ENCODE measurements around the gene SRC. TPM values are rescaled to one million over a fixed set of nuclear protein-coding genes. Genes with fewer than 3 reads are reported as not detected.

SRC gene
- total RNA-seq, 2 donors from 2014 or later: 102 to 123 TPM

DNA sequence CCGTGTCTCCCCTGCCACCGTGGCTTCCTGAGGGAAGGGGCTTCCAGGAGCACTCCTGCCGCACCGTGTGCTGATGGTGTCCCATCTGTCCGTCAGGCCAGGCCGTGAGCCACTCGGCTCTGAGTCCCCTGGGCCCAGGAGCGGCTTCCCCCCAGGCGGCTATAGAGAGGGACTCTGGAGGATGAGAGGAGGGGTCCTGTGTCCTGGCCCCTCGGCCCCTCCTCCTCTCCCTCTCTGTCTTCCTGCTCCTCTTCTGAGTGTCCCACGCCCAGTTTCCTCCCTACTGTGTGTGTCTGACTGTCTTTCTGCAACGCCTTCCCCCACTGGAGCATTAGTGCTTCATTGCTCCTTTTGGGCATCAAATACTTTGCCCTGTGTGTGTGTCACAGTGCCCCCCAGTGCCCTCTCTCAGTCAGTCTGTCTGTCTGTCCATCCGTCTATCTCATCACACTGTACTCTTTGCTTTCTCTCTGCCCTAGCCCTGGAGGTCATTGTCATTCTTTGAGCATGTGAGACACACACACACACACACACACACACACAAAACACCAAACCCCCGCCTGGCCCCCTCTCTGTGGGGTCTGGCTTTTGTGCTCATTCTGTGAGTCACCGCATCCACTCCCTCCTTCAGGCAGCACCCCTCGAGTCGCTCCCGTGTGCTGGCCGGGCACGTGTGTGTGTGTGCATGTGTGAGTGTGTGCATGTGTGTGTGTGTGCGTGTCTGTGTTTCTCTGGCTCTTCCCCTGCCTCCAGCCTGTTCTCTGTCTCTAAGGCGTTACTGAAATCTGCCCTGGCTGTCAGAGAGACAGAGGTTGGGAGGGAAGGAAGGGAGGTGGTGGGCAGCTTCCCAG, 71.9 kb downstream of the SRC start:
- H3K4me1 ChIP-seq: no peaks in the 10 kb centered on the region
- H3K27me3 ChIP-seq: no peaks in the 10 kb centered on the region
- H3K9ac ChIP-seq (ENCODE audit: low read depth in 2 of 2, low read length in 2 of 2): no peak overlapping the region
- H3K36me3 ChIP-seq: no peaks in the 10 kb centered on the region
- no peak for DNase-seq
- H3K4me3 ChIP-seq: no peak overlapping the region
- intact Hi-C loops (cut with DNase I): no loop called here
- H3K27ac ChIP-seq: no peak overlapping the region
- no peaks in the 10 kb centered on the region for H3K9me3 ChIP-seq
- TF ChIP-seq, protein P1, sequence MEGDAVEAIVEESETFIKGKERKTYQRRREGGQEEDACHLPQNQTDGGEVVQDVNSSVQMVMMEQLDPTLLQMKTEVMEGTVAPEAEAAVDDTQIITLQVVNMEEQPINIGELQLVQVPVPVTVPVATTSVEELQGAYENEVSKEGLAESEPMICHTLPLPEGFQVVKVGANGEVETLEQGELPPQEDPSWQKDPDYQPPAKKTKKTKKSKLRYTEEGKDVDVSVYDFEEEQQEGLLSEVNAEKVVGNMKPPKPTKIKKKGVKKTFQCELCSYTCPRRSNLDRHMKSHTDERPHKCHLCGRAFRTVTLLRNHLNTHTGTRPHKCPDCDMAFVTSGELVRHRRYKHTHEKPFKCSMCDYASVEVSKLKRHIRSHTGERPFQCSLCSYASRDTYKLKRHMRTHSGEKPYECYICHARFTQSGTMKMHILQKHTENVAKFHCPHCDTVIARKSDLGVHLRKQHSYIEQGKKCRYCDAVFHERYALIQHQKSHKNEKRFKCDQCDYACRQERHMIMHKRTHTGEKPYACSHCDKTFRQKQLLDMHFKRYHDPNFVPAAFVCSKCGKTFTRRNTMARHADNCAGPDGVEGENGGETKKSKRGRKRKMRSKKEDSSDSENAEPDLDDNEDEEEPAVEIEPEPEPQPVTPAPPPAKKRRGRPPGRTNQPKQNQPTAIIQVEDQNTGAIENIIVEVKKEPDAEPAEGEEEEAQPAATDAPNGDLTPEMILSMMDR (IDR thresholded peaks at IDR 0.05): no peak

DNA sequence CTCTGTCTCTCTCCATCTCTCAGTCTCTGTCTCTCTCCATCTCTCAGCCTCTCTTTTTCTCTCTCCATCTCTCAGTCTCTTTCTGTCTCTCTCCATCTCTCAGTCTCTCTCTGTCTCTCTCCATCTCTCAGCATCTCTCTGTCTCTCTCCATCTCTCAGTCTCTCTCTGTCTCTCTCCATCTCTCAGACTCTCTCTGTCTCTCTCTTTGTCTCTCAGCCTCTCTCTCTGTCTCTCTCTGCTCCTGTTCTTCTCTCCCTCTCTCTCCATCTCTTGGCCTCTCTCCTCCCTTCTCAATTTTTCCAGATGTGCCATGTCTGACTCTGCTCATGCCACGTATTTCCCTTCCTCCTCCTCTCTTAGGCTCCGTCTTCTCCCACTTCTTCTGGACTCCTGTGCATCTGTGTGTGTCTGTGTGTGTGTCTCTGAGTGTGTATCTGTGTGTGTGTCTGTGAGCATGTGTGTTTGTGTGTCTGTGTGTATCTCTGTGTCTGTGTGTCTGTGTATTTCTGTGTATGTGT, 72.7 kb downstream of the SRC start:
- H3K27me3 ChIP-seq: no peaks in the 10 kb centered on the region
- H3K4me1 ChIP-seq: no peaks in the 10 kb centered on the region
- DNase-seq: no peak
- TF ChIP-seq, protein P1 (IDR thresholded peaks at IDR 0.05): no peak
- H3K27ac ChIP-seq: no peak overlapping the region
- no peak overlapping the region for H3K4me3 ChIP-seq
- intact Hi-C loops (cut with DNase I): no loop called here
- H3K9ac ChIP-seq (ENCODE audit: low read depth in 2 of 2, low read length in 2 of 2): no peak overlapping the region
- no peaks in the 10 kb centered on the region for H3K9me3 ChIP-seq
- H3K36me3 ChIP-seq: no peaks in the 10 kb centered on the region

DNA sequence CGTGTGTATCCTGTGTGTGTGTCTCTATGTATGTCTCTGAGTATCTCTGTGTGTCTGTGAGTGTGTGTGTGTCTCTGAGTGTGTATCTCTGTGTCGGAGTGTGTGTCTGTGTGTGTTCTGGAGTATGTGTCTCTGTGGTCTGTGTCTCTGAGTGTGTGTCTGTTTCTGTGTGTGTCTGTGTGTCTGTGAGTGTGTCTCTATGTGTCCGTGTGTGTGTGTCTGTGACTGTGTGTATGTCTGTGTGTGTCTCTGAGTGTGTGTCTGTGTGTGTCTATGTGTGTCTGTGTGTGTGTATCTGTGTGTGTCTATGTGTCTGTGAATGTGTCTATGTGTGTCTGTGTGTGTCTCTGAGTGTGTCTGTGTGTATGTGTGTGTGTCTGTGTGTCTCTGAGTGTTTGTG, 73.4 kb downstream of the SRC start:
- Histone ChIP-seq H3K9ac (ENCODE audit: low read depth in 2 of 2, low read length in 2 of 2) (no peak overlapping the region), H3K4me1 (no peaks in the 10 kb centered on the region), H3K36me3 (no peaks in the 10 kb centered on the region), H3K27ac (no peak overlapping the region), H3K27me3 (no peaks in the 10 kb centered on the region), H3K9me3 (no peaks in the 10 kb centered on the region), H3K4me3 (no peak overlapping the region)
- DNase-seq: no peak
- intact Hi-C loops (cut with DNase I): no loop called here
- TF ChIP-seq, protein P1 (IDR thresholded peaks at IDR 0.05): no peak

DNA sequence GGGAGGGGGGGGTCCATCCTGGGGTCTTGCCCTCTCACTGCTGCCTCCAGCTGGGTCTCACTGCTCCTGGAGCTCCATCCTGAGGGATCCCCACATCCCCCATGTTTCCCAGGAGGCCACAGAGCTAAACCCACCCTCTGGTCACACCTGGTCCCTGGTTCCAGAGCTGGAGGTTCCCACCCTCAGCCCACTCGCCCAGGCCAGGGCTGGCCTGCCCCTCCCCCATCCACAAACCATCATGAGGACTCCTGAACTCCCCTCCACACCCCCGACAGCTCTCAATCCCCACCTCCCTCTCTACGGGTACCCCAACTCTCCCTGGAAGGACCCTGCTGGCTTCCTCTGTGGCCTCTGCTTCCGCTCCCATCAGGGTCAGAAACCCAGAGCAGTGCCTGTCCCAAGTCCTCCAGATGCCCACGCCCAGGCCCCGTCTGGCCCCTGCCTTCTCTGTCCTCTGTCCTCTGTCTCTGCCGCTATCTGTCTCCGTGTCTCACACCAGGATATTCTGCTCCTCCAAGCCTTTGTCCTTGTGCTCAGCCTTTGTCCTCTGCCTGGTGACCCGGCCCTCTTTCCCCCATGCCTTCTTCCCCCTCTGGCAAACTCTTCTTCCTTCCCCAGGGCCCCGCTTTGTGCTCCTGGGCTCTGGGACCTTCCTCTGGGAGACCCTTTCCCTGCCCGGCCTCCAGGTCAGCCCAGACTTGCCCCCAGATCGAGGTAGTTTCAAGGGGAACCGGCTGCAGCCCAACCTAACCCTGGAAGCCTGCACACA, 74.0 kb downstream of the SRC start:
- no peaks in the 10 kb centered on the region for H3K36me3 ChIP-seq
- H3K9ac ChIP-seq (ENCODE audit: low read depth in 2 of 2, low read length in 2 of 2): no peak overlapping the region
- H3K4me1 ChIP-seq: no peaks in the 10 kb centered on the region
- no peak overlapping the region for H3K4me3 ChIP-seq
- no peaks in the 10 kb centered on the region for H3K9me3 ChIP-seq
- intact Hi-C loops (cut with DNase I): no loop called here
- H3K27ac ChIP-seq: no peak overlapping the region
- no peak for DNase-seq
- H3K27me3 ChIP-seq: no peaks in the 10 kb centered on the region
- TF ChIP-seq, protein P1 (IDR thresholded peaks at IDR 0.05): no peak

DNA sequence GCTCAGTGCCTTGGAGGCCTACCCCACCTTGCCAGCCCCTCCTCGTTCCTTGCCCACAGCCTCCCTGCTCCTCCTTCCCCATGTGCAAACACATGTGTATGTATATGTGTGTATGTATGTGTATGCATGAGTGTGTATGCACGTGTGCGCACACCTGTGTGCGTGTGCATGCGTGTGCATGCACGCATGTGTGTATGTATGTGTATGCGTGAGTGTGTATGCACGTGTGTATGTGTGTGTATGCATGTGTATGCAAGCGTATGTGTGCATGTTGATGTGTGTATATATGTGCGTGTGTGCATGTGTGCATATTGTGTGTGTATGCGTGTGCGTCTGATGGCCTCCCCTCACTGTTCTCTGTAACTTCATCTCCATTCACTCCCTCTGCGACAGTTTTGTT, 74.7 kb downstream of the SRC start:
- no peak overlapping the region for H3K27ac ChIP-seq
- no peaks in the 10 kb centered on the region for H3K9me3 ChIP-seq
- TF ChIP-seq, protein P1 (IDR thresholded peaks at IDR 0.05): no peak
- no peaks in the 10 kb centered on the region for H3K27me3 ChIP-seq
- H3K4me3 ChIP-seq: no peak overlapping the region
- no peaks in the 10 kb centered on the region for H3K36me3 ChIP-seq
- DNase-seq: no peak
- no peaks in the 10 kb centered on the region for H3K4me1 ChIP-seq
- intact Hi-C loops (cut with DNase I): no loop called here
- H3K9ac ChIP-seq (ENCODE audit: low read depth in 2 of 2, low read length in 2 of 2): no peak overlapping the region

Measured in colonic mucosa (tissue), 4 donors.